Vagina (tissue), 2 donors: ENCODE data around the gene SERTAD2. TPM values are rescaled to one million over a fixed set of nuclear protein-coding genes. Genes with fewer than 3 reads are reported as not detected.

Source experiments
- DNase-seq, 2 donors: peaks; one replicate each; pipeline ENCODE4 v3.0.0-alpha.2; 2017; ENCODE audit errors: extremely low spot score in 2 of 2
- H3K27ac ChIP-seq: fragments of 200-600 bp; sonication (generic); one replicate; pipeline ENCODE4 v1.5.1; 2019
- H3K27me3 ChIP-seq: fragments of 200-600 bp; sonication (generic); one replicate; pipeline ENCODE4 v1.5.1; 2019
- H3K36me3 ChIP-seq, 2 donors: fragments of 200-600 bp; sonication (generic); one replicate each; pipeline ENCODE4 v1.5.1; 2017 to 2019
- H3K4me1 ChIP-seq: fragments of 200-600 bp; sonication (generic); one replicate; pipeline ENCODE4 v1.5.1; 2019
- H3K4me3 ChIP-seq, 2 donors: fragments of 200-600 bp; sonication (generic); 1 replicate in 1 of 2; 2 replicates in 1 of 2; pipeline ENCODE4 v1.5.1; 2016 to 2019
- H3K9me3 ChIP-seq: fragments of 200-600 bp; sonication (generic); one replicate; pipeline ENCODE4 v1.5.1; 2019
- CTCF ChIP-seq, 3 experiments: fragments of 450-650 bp in 2 of 3; fragments of 200-600 bp in 1 of 3; sonication (generic) in 1 of 3; IDR thresholded peaks; one replicate each; pipeline ENCODE4 v1.5.1; 2017 to 2019; ENCODE audit warnings: antibody characterized with exemption in 3 of 3, mild to moderate bottlenecking in 2 of 3, moderate library complexity in 2 of 3
- POLR2A ChIP-seq, 2 donors: fragments of 450-650 bp; IDR thresholded peaks; one replicate each; pipeline ENCODE4 v1.6.1; 2017; ENCODE audit warnings: antibody characterized with exemption in 2 of 2, mild to moderate bottlenecking in 2 of 2, moderate library complexity in 2 of 2
- POLR2AphosphoS5 ChIP-seq, 2 donors: sonication (generic); formaldehyde crosslinking; IDR thresholded peaks; one replicate each; pipeline ENCODE4 v1.9.0; 2017; ENCODE audit warnings: antibody characterized with exemption in 2 of 2, mild to moderate bottlenecking in 2 of 2, low read depth in 1 of 2; ENCODE audit not compliant: insufficient read depth in 1 of 2
- intact Hi-C: fragments of 100-400 bp; cut with DNase I; formaldehyde crosslinking; loops from one replicate; pipeline ENCODE4 v1.15.1; 2023
- total RNA-seq: library from RNA; depleted of rRNA; stranded (reverse); fragments of >200 nt; gene quantifications from one replicate; pipeline ENCODE4 v1.2.3, GENCODE V29; 2016

Gene SERTAD2
- total RNA-seq, 1 donor from 2014 or later = 19.2 TPM

GRCh38 chr2:64624862-64625261 is 28.9 kb downstream of the SERTAD2 start:
- peaks cover 38% of the 10 kb centered on the region for H3K4me1 ChIP-seq
- TF ChIP-seq POLR2A (IDR thresholded peaks at IDR 0.05) = no peak
- no peak for TF ChIP-seq POLR2AphosphoS5 (IDR thresholded peaks at IDR 0.05; ENCODE audit: insufficient read depth in 1 of 2, low read depth in 1 of 2)
- no peak for TF ChIP-seq CTCF (IDR thresholded peaks at IDR 0.05)
- no peak overlapping the region for H3K4me3 ChIP-seq
- no peaks in the 10 kb centered on the region for H3K36me3 ChIP-seq
- intact Hi-C loops = no loop called here
- no peaks in the 10 kb centered on the region for H3K9me3 ChIP-seq
- DNase-seq = no peak
- no peaks in the 10 kb centered on the region for H3K27me3 ChIP-seq
- H3K27ac ChIP-seq = no peak overlapping the region

- Histone ChIP-seq H3K36me3 (no peaks in the 10 kb centered on the region), H3K4me1 (peaks cover 31% of the 10 kb centered on the region), H3K27me3 (no peaks in the 10 kb centered on the region), H3K9me3 (no peaks in the 10 kb centered on the region), H3K27ac (no peak overlapping the region), H3K4me3 (no peak overlapping the region)
- intact Hi-C loops = no loop called here
- TF ChIP-seq POLR2AphosphoS5 (IDR thresholded peaks at IDR 0.05; ENCODE audit: insufficient read depth in 1 of 2, low read depth in 1 of 2) (no peak), CTCF (IDR thresholded peaks at IDR 0.05) (no peak)
- no peak for DNase-seq
Observed at GRCh38 chr2:64624108-64624610, 29.6 kb downstream of the SERTAD2 start.

- Histone ChIP-seq H3K4me3 (no peak overlapping the region), H3K36me3 (no peaks in the 10 kb centered on the region), H3K9me3 (no peaks in the 10 kb centered on the region), H3K27me3 (no peaks in the 10 kb centered on the region), H3K4me1 (peaks cover 23% of the 10 kb centered on the region), H3K27ac (no peak overlapping the region)
- intact Hi-C loops = no loop called here
- no peak for TF ChIP-seq POLR2AphosphoS5 (IDR thresholded peaks at IDR 0.05; ENCODE audit: insufficient read depth in 1 of 2, low read depth in 1 of 2)
- no peak for DNase-seq
Observed at GRCh38 chr2:64623242-64623850, 30.4 kb downstream of the SERTAD2 start.

- Histone ChIP-seq H3K9me3 (no peaks in the 10 kb centered on the region), H3K27me3 (no peaks in the 10 kb centered on the region), H3K4me1 (peaks cover 16% of the 10 kb centered on the region), H3K27ac (no peak overlapping the region), H3K36me3 (no peaks in the 10 kb centered on the region), H3K4me3 (no peak overlapping the region)
- TF ChIP-seq CTCF (IDR thresholded peaks at IDR 0.05) (peak in 1 of 3 experiments; percentile 11), POLR2A (IDR thresholded peaks at IDR 0.05) (no peak)
- intact Hi-C loops = no loop called here
- DNase-seq = no peak
Observed at GRCh38 chr2:64622443-64623241, 31.1 kb downstream of the SERTAD2 start.

- no peak for TF ChIP-seq POLR2AphosphoS5 (IDR thresholded peaks at IDR 0.05; ENCODE audit: insufficient read depth in 1 of 2, low read depth in 1 of 2)
- TF ChIP-seq POLR2A (IDR thresholded peaks at IDR 0.05) = no peak
- no peak overlapping the region for H3K4me3 ChIP-seq
- no peaks in the 10 kb centered on the region for H3K36me3 ChIP-seq
- no peaks in the 10 kb centered on the region for H3K27me3 ChIP-seq
- intact Hi-C loops = no loop called here
- H3K4me1 ChIP-seq = no peaks in the 10 kb centered on the region
- H3K27ac ChIP-seq = no peak overlapping the region
- no peak for DNase-seq
- H3K9me3 ChIP-seq = no peaks in the 10 kb centered on the region
Observed at GRCh38 chr2:64620661-64621060, 33.1 kb downstream of the SERTAD2 start.

GRCh38 chr2:64617631-64618151 is 36.0 kb downstream of the SERTAD2 start:
- Histone ChIP-seq H3K4me1 (no peaks in the 10 kb centered on the region), H3K9me3 (no peaks in the 10 kb centered on the region), H3K27me3 (no peaks in the 10 kb centered on the region), H3K27ac (no peak overlapping the region), H3K4me3 (no peak overlapping the region), H3K36me3 (no peaks in the 10 kb centered on the region)
- TF ChIP-seq POLR2AphosphoS5 (IDR thresholded peaks at IDR 0.05; ENCODE audit: insufficient read depth in 1 of 2, low read depth in 1 of 2) (no peak), POLR2A (IDR thresholded peaks at IDR 0.05) (no peak), CTCF (IDR thresholded peaks at IDR 0.05) (no peak)
- intact Hi-C loops = no loop called here
- DNase-seq = no peak
